GM13976 (cell line): ENCODE data around the gene GABBR2.

Source experiments
- DNase-seq: peaks from one replicate; pipeline ENCODE4 v3.0.0; 2012; ENCODE audit warnings: low spot score
- in situ Hi-C: fragments of 300-500 bp; cut with MboI; formaldehyde crosslinking; loops from one replicate; pipeline ENCODE4 v1.12.0; 2022; ENCODE audit warnings: low sequenced_read_pairs, mixed read lengths, inconsistent platforms; ENCODE audit not compliant: unreplicated experiment
- TF ChIP-seq, protein P1 (sequence below): IDR thresholded peaks from 2 replicates; pipeline ENCODE4 v1.5.1; 2012; ENCODE audit warnings: borderline replicate concordance, mild to moderate bottlenecking; ENCODE audit not compliant: insufficient read depth; ENCODE audit errors: extremely low read depth, missing control alignments, control extremely low read depth

The GABBR2 gene

DNA sequence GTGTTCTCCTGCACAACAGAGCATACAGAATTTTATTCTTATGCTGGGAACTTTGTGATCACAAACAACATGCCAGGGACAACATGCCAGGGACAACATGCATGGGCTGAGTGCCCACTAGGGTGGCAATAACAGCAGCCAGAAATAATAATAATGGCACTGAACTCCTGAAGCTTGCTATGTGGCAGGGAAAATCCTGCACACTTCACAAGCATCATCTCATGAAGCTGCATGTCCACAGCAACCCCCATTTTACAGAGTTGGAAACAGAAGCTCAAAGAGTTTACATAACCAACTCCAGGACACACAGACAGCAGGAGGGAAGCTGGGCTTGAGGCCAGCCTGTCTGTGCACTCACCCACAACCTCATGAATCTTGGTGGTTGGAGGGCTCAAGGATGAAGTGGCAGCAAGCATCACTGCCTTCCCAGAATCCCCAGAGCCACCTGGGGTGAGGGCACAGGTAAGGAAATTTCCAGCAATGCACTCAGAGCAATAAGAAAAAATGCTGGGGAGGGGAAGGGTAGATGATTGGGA lies 111.4 kb downstream of the GABBR2 start:
- in situ Hi-C loops: no loop called here
- TF ChIP-seq, protein P1, sequence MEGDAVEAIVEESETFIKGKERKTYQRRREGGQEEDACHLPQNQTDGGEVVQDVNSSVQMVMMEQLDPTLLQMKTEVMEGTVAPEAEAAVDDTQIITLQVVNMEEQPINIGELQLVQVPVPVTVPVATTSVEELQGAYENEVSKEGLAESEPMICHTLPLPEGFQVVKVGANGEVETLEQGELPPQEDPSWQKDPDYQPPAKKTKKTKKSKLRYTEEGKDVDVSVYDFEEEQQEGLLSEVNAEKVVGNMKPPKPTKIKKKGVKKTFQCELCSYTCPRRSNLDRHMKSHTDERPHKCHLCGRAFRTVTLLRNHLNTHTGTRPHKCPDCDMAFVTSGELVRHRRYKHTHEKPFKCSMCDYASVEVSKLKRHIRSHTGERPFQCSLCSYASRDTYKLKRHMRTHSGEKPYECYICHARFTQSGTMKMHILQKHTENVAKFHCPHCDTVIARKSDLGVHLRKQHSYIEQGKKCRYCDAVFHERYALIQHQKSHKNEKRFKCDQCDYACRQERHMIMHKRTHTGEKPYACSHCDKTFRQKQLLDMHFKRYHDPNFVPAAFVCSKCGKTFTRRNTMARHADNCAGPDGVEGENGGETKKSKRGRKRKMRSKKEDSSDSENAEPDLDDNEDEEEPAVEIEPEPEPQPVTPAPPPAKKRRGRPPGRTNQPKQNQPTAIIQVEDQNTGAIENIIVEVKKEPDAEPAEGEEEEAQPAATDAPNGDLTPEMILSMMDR: no peak
- DNase-seq: no peak

DNA sequence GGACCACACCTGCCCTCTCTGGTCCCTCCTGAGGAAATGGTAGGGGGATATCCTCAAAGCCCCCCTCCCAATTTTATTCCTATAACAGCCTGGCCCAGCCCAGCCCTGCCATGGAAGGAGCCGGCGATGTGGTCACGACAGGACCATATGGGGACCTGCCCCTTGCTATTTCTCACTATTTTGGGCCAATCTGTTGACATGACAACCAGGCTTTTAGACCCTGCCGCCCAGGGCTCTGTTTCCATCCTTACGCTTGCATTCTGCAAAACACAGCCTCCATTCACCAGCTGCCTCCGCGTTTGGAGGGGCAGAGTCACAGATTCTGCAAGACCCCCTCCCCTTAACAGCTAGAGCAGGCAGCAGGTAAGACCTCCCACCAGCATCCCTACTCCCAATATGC lies 112.2 kb downstream of the GABBR2 start:
- in situ Hi-C loops: no loop called here
- TF ChIP-seq, protein P1: no peak
- DNase-seq: no peak

DNA sequence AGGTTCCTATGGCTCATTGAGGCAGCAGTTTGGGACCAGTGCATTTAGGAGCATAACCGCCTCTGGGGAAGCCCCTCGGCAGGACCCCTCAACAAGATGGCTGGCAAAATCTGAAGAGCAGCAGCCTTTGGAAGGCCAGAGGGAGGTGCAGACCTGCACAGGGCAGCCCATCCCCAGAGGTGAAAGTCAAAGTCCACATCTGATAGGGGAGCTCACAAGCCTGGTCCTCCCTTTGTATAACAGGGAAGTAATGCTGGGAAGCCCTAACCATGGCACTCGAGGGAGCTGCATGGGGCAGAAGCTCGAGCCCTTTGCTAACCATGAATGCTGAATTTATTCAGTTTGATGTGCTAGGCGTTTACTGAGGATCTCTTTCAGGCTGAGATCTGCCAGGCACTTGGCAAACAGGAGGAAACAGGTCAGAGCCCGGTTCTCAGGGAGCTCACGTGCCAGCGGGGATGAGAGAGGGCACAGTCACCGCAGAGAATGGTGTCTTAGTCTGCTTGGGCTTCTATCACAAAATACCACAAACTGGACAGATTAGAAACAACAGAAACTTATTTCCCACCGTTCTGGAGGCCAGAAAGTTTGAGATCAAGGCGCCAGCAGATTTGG lies 114.1 kb downstream of the GABBR2 start:
- in situ Hi-C loops: no loop called here
- DNase-seq: no peak
- TF ChIP-seq, protein P1: no peak

DNA sequence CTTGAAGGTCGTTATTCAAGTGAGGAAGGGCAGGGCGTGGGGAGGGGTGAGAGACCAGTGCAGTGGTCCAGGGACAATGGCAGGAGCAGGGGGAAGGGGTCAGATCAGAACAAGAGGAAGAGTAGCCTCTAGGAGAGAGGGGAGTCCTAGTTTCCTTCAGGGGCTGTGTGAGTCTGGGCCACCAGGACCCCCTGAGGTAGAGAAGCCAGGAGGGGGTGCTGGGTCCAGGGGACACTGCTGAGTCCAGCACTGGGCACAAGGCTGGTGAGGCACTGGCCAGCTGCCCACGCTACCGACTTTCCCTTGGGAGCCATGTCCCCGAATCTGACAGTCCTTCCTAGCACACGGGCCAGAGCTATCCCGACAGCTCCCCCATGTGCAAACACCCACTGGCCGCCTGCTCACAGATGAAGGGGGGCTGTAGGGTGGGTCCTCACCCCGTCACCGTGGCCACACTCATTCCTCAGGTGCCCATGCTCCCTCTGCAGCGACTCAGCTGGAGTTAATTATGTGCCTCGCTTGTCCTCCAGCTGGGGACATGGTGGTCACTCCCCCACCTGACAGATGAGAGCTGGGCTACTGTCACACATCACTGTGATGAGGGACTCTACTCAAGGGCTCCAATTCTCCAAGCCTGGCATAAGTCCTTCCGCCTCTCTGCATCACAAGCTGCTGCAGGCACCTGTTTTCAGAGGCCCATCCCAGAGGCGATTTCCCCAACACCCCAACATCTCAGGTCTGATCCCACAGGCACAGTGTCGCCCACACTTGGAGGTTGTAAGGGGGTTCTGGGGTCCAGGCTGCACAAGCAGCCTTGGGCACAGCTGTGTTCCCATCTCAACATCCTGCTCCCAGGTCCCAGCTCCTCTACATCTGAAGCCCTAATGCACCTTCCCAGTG lies 115.1 kb downstream of the GABBR2 start:
- TF ChIP-seq, protein P1: no peak
- DNase-seq: no peak
- in situ Hi-C loops: no loop called here

DNA sequence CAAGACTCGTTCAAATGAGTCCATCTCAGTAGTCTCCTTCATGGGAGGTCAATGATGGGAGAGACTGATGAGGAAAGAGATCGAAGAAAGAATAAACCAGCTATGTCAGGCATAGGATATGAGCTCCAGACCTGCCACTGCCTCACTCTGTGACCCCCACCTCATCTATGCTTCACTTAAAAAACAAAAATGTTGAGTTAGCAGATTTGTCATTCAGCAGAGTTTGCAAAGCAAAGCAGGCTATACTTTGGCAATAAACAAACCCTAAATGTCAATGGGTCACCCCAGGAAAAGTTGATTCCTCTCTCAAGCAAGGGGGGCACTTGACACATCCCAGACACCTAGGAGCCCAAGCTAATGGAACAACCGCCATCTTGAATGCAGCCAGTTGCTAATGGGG lies 117.0 kb downstream of the GABBR2 start:
- in situ Hi-C loops: no loop called here
- DNase-seq: no peak

DNA sequence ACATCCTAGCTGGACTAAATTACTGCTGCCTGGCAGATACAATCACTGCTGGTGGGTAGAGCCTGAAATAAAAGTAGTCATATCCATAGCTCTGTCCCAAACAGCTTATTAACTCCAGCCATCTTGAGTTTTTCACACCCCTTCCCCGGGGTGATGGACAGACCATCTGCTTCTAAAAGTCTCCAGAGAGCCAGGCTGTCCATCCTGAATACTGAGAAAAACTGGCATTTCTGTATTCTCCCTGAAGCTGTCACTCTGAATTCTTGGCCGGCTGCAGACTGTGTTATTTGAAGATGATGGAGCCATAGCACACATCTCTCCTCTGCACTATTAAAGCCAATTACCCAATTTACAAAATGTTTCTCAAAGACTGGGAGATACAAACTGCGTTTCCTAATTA lies 118.6 kb downstream of the GABBR2 start:
- TF ChIP-seq, protein P1: no peak
- DNase-seq: no peak
- in situ Hi-C loops: no loop called here

More for the DNA sequence above, 117.0 kb downstream of the GABBR2 start:
- TF ChIP-seq, protein P1: no peak
